Peyer's patch (tissue), 4 donors: Measurements from ENCODE around the gene CD2AP. TPM values are rescaled to one million over a fixed set of nuclear protein-coding genes. Genes with fewer than 3 reads are reported as not detected.

Source experiments
- DNase-seq, 3 donors: peaks; one replicate each; pipeline ENCODE4 v3.0.0-alpha.2; 2017 to 2019
- H3K27ac ChIP-seq, 4 donors: fragments of 200-600 bp; sonication (generic); one replicate each; pipeline ENCODE4 v1.5.1; 2016 to 2019
- H3K27me3 ChIP-seq, 2 donors: fragments of 200-600 bp; sonication (generic); one replicate each; pipeline ENCODE4 v1.5.1; 2019
- H3K36me3 ChIP-seq, 3 donors: fragments of 200-600 bp; sonication (generic); one replicate each; pipeline ENCODE4 v1.5.1; 2016 to 2019
- H3K4me1 ChIP-seq, 4 donors: fragments of 200-600 bp; sonication (generic); one replicate each; pipeline ENCODE4 v1.5.1; 2016 to 2019
- H3K4me3 ChIP-seq, 4 donors: fragments of 200-600 bp; sonication (generic); 1 replicate in 3 of 4; 2 replicates in 1 of 4; pipeline ENCODE4 v1.5.1; 2016 to 2019; ENCODE audit warnings: mild to moderate bottlenecking in 1 of 4
- H3K9me3 ChIP-seq, 4 donors: fragments of 200-600 bp; sonication (generic); one replicate each; pipeline ENCODE4 v1.5.1; 2016 to 2019; ENCODE audit warnings: mild to moderate bottlenecking in 1 of 4
- CTCF ChIP-seq, 6 experiments: fragments of 450-650 bp in 4 of 6; fragments of 200-600 bp in 2 of 6; sonication (generic) in 1 of 6; IDR thresholded peaks; one replicate each; pipeline ENCODE4 v1.5.1; 2017 to 2019; ENCODE audit warnings: antibody characterized with exemption in 6 of 6, mild to moderate bottlenecking in 3 of 6, moderate library complexity in 1 of 6
- POLR2A ChIP-seq, 2 donors: fragments of 450-650 bp; IDR thresholded peaks; one replicate each; pipeline ENCODE4 v1.5.1; 2017; ENCODE audit warnings: antibody characterized with exemption in 2 of 2, mild to moderate bottlenecking in 2 of 2, moderate library complexity in 2 of 2
- total RNA-seq, 4 donors: library from RNA; depleted of rRNA; stranded (reverse); fragments of >200 nt; gene quantifications; one replicate each; pipeline ENCODE4 v1.1.0, GENCODE V29; 2016

CD2AP gene
- total RNA-seq, 4 donors from 2014 or later = 59.4 to 151 (median 96.8) TPM

GRCh38 chr6:47446669-47447330 is 30.8 kb upstream of the CD2AP start:
- TF ChIP-seq CTCF (IDR thresholded peaks at IDR 0.05) = no peak
- no peak for TF ChIP-seq POLR2A (IDR thresholded peaks at IDR 0.05)
- no peaks in the 10 kb centered on the region for H3K4me1 ChIP-seq
- DNase-seq = no peak

GRCh38 chr6:47447722-47448121 is 29.9 kb upstream of the CD2AP start:
- no peak for DNase-seq
- peak overlapping the region in 1 of 4 donors; percentile 37 for H3K27ac ChIP-seq
- TF ChIP-seq CTCF (IDR thresholded peaks at IDR 0.05) (no peak), POLR2A (IDR thresholded peaks at IDR 0.05) (no peak)

More at GRCh38 chr6:47446669-47447330, 30.8 kb upstream of the CD2AP start:
- no peak overlapping the region for H3K4me3 ChIP-seq
- peak overlapping the region in 1 of 4 donors; percentile 37 for H3K27ac ChIP-seq
- no peaks in the 10 kb centered on the region for H3K27me3 ChIP-seq
- no peaks in the 10 kb centered on the region for H3K36me3 ChIP-seq
- no peaks in the 10 kb centered on the region for H3K9me3 ChIP-seq

GRCh38 chr6:47451162-47451561 is 26.4 kb upstream of the CD2AP start:
- H3K27ac ChIP-seq = no peak overlapping the region
- TF ChIP-seq CTCF (IDR thresholded peaks at IDR 0.05) (no peak), POLR2A (IDR thresholded peaks at IDR 0.05) (no peak)
- H3K27me3 ChIP-seq = no peaks in the 10 kb centered on the region
- DNase-seq = no peak
- H3K9me3 ChIP-seq = no peaks in the 10 kb centered on the region
- no peaks in the 10 kb centered on the region for H3K36me3 ChIP-seq
- no peak overlapping the region for H3K4me3 ChIP-seq
- no peaks in the 10 kb centered on the region for H3K4me1 ChIP-seq

More at GRCh38 chr6:47447722-47448121, 29.9 kb upstream of the CD2AP start:
- H3K4me1 ChIP-seq = no peaks in the 10 kb centered on the region
- no peak overlapping the region for H3K4me3 ChIP-seq
- H3K36me3 ChIP-seq = no peaks in the 10 kb centered on the region
- H3K9me3 ChIP-seq = no peaks in the 10 kb centered on the region
- H3K27me3 ChIP-seq = no peaks in the 10 kb centered on the region

- Histone ChIP-seq H3K27ac (no peak overlapping the region), H3K4me3 (no peak overlapping the region)
- DNase-seq = no peak
Measured at GRCh38 chr6:47452899-47453298, 24.7 kb upstream of the CD2AP start.

GRCh38 chr6:47453372-47453936 is 24.1 kb upstream of the CD2AP start:
- no peak overlapping the region for H3K4me3 ChIP-seq
- no peak for TF ChIP-seq CTCF (IDR thresholded peaks at IDR 0.05)
- TF ChIP-seq POLR2A (IDR thresholded peaks at IDR 0.05) = no peak
- H3K27ac ChIP-seq = no peak overlapping the region
- H3K27me3 ChIP-seq = no peaks in the 10 kb centered on the region
- H3K4me1 ChIP-seq = no peaks in the 10 kb centered on the region
- no peaks in the 10 kb centered on the region for H3K36me3 ChIP-seq
- H3K9me3 ChIP-seq = no peaks in the 10 kb centered on the region
- no peak for DNase-seq

More at GRCh38 chr6:47452899-47453298, 24.7 kb upstream of the CD2AP start:
- TF ChIP-seq POLR2A (IDR thresholded peaks at IDR 0.05) = no peak
- TF ChIP-seq CTCF (IDR thresholded peaks at IDR 0.05) = no peak
- Histone ChIP-seq H3K9me3 (no peaks in the 10 kb centered on the region), H3K36me3 (no peaks in the 10 kb centered on the region), H3K27me3 (no peaks in the 10 kb centered on the region), H3K4me1 (no peaks in the 10 kb centered on the region)
